VCaP (cell line): ENCODE measurements around the gene RIOK3.

Experiments
- H3K27ac ChIP-seq: fragments of 450-650 bp; 2 replicates; pipeline ENCODE4 v1.5.1; 2017
- TF ChIP-seq, protein P1 (sequence below): fragments of 450-650 bp; conservative IDR thresholded peaks from 2 replicates; pipeline ENCODE4 v1.5.1; 2017; ENCODE audit warnings: mild to moderate bottlenecking, moderate library complexity

RIOK3 gene, protein sequence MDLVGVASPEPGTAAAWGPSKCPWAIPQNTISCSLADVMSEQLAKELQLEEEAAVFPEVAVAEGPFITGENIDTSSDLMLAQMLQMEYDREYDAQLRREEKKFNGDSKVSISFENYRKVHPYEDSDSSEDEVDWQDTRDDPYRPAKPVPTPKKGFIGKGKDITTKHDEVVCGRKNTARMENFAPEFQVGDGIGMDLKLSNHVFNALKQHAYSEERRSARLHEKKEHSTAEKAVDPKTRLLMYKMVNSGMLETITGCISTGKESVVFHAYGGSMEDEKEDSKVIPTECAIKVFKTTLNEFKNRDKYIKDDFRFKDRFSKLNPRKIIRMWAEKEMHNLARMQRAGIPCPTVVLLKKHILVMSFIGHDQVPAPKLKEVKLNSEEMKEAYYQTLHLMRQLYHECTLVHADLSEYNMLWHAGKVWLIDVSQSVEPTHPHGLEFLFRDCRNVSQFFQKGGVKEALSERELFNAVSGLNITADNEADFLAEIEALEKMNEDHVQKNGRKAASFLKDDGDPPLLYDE

DNA sequence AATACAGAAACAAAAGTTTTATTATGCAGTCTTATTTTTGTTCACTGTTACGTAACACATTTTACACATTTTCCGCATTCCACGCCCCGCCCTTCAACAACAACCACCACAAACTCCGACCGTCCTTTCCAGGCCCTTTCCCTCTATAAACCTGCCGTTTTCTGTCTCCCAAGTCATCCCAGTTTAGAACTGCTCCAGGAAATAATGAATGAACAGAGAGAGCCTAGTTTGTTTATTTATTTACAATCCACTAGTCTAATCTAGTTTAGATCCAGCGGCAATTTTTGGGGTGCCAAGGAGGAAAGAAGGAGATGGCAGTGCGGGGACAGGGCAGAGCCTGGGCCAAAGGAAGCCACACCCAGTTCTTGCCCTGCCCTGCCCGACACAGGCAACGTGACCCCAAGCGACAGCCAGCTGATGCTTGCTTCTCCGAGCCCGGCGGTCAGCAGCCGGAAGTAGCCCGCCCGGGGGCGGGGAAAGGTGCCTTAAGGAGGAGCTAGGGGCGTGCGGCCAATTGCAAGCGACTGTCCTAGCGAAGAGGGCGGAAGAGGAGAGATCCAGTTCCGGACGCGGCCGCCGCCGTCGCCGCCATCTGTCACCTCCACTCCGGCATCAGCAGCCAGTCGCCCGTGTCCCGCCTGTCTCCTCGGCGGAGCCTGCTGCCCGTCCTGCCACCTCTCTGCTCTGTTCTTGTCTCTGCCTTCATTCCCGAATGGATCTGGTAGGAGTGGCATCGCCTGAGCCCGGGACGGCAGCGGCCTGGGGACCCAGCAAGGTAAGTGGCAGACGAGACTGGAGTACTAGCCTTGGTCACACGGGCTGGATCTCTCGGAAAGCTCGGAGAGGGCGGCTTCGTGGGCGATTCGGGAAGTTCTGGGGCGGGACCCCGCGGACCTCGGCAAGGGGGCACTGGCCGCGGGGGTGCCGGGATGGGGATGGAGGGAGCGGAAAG, at the start of gene RIOK3:
Gene RIOK3, plus strand, starts transcription at position 560 of the 952 bp plus-strand sequence. Its CDS starts 153 bp downstream, at position 713.
- TF ChIP-seq, protein P1, sequence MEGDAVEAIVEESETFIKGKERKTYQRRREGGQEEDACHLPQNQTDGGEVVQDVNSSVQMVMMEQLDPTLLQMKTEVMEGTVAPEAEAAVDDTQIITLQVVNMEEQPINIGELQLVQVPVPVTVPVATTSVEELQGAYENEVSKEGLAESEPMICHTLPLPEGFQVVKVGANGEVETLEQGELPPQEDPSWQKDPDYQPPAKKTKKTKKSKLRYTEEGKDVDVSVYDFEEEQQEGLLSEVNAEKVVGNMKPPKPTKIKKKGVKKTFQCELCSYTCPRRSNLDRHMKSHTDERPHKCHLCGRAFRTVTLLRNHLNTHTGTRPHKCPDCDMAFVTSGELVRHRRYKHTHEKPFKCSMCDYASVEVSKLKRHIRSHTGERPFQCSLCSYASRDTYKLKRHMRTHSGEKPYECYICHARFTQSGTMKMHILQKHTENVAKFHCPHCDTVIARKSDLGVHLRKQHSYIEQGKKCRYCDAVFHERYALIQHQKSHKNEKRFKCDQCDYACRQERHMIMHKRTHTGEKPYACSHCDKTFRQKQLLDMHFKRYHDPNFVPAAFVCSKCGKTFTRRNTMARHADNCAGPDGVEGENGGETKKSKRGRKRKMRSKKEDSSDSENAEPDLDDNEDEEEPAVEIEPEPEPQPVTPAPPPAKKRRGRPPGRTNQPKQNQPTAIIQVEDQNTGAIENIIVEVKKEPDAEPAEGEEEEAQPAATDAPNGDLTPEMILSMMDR = no peak
- H3K27ac ChIP-seq = peak within 1 kb of the TSS; percentile 79

- no peak overlapping the region for H3K27ac ChIP-seq
- TF ChIP-seq, protein P1 = no peak
Observed at GRCh38 chr18:23403310-23403709, 49.8 kb upstream of the RIOK3 start.

- TF ChIP-seq, protein P1 = no peak
- no peak overlapping the region for H3K27ac ChIP-seq
Observed at GRCh38 chr18:23405636-23406035, 47.5 kb upstream of the RIOK3 start.

DNA sequence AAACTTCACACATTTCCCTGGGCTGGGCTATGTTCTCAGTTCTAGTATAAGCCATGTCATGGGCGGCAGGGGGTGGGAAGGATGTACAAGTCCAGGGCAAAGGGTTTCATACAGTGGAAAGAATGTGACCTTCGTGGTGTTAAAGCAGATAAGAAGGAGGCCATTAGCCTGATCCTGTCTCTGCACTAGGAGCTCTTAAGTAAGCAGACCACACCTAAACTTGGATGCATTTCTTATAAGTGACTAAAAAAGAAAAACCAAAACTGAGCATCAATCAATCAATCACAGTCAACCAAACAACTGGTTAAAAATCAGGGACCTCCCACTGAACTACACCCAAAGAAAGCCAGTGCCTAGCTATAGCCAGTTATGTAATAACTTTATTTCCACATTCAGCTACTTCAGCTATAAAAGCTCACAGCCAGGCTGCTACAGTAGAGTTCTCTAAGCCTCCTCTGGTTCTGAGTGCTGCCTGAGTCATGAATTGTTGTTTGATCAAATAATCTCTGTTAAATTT, 46.8 kb upstream of the RIOK3 start:
- TF ChIP-seq, protein P1 = no peak
- no peak overlapping the region for H3K27ac ChIP-seq

DNA sequence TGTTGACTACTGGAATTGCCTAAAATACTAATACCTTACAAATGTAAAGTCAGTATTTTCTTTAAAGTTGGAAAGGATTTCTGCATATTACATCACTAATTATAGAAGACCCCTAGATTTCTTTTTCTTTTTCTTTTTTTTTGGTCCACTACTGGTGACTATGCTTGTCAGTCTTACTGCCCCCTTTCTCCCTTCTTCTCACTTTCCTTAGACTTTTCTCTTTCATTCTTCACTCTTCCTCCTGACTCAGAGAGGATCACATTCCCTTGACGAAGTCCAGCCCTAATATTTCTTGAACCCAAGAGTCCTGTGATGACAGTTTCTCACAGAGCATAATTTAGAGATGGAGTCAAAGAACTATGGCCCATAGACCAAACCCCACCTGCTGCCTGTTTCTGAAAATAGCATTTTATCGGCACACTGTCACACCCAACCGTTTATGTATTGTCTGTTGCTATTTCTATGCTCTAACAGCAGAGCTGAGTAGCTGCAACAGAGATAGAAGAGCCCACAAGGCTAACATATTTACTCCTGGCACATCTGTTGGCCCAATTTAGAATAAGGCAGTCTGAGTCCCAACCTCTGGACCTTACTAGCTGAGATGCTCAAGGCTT, 40.6 kb upstream of the RIOK3 start:
- TF ChIP-seq, protein P1 = no peak
- no peak overlapping the region for H3K27ac ChIP-seq

GRCh38 chr18:23415515-23415914, 37.6 kb upstream of the RIOK3 start:
- no peak overlapping the region for H3K27ac ChIP-seq
- TF ChIP-seq, protein P1 = no peak
